Left lobe of liver (tissue), 2 donors: Measurements from ENCODE around the gene HADHA. TPM values are rescaled to one million over a fixed set of nuclear protein-coding genes. Genes with fewer than 3 reads are reported as not detected.
"Not testable (repeated sequence)": the region's sequence is repeated elsewhere in the genome, so short reads cannot be mapped to it uniquely, and the experiment has no call there.

ENCODE experiments used
- ATAC-seq: fragments of 200-7000 bp; cut with Tn5 transposase; one replicate; pipeline ENCODE4 v1.9.1; 2020; ENCODE audit warnings: mild to moderate bottlenecking, moderate library complexity
- DNase-seq: peaks from one replicate; pipeline ENCODE4 v3.0.0-alpha.2; 2020; ENCODE audit warnings: low spot score
- total RNA-seq: library from RNA; stranded (reverse); gene quantifications from one replicate; pipeline ENCODE4 v1.2.1, GENCODE V29; 2021
- donor health status: DM: no; HTN: no; CAD: no; lungs with moderate emphysema.
- donor health status: DM: no; HTN: yes; CAD: no.

The HADHA gene
- 144 TPM for total RNA-seq

- DNase-seq (peak; percentile 95), ATAC-seq (peak; percentile 85)
Observed at GRCh38 chr2:26244309-26245230, at the start of gene HADHA, which contains the start of gene HADHB. Gene HADHA (minus strand): TSS chr2:26244632. CDS start chr2:26244596, 36 bp downstream. Gene HADHB (plus strand): TSS chr2:26244939. CDS start chr2:26254255, 9,316 bp downstream.

- ATAC-seq, result peak; percentile 15
- no peak for DNase-seq
Observed at GRCh38 chr2:26292646-26293045, 48.2 kb upstream of the HADHA start.

- ATAC-seq (peak; percentile 9), DNase-seq (no peak)
Observed at GRCh38 chr2:26290001-26290400, 45.6 kb upstream of the HADHA start.

- ATAC-seq, result no peak
- no peak for DNase-seq
Observed at GRCh38 chr2:26285931-26286330, 41.5 kb upstream of the HADHA start.

DNA sequence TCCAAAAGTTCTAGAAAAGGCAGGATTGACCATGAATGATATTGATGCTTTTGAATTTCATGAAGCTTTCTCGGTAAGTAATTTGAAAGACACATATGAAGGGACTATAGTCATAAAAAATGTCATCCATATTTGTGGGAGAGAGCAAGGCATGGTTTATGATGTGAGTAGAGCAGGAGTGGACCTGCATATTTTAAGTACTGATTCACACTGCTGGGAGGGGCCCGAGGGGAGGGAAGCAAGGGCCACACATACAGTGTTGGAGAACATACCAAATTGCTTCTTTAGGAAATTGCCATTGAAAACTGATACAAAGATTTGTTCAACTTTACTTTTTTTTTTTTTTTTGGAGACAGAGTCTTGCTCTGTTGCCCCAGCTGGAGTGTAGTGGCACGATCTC lies 39.7 kb upstream of the HADHA start:
- DNase-seq, result no peak
- no peak for ATAC-seq

- DNase-seq (no peak), ATAC-seq (no peak)
Observed at GRCh38 chr2:26283606-26284005, 39.2 kb upstream of the HADHA start.

DNA sequence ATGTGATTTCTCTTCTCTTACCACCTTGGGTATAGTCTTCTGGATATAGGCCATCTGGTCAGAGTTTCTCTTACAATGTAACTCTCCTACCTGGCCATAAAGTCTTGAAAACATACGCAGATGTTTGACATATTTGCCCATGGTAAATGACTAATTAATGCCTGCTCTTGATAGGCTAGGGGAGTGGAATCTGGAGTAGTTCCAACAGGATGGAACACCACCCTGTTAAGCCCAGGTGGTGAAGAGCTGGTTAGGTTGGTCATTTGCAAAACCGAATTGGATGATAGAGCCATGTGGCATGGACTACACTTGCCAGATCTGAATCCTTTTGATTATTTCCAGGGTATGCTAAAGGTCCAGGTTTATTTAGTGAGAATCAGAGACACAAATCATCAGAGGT lies 36.8 kb upstream of the HADHA start:
- no peak for ATAC-seq
- DNase-seq, result no peak

DNA sequence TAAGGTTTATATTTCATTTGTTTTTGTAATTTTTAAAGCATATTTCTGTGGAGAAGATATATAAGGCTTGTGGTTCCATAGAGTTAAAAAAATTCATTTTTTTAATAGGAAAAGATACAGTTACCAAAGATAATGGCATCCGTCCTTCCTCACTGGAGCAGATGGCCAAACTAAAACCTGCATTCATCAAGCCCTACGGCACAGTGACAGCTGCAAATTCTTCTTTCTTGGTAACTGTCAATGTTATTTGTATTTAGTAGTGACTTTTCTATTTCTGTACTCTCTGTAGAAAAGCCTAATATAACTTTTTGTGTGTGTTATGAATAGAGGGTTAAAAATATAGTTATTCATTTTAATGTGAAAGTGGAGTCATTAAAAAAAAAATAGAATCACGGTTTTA lies 35.5 kb upstream of the HADHA start:
- ATAC-seq (no peak), DNase-seq (no peak)

GRCh38 chr2:26276484-26277227 lies 32.2 kb upstream of the HADHA start:
- no peak for ATAC-seq
- DNase-seq, result no peak

GRCh38 chr2:26274058-26274613 lies 29.7 kb upstream of the HADHA start:
- DNase-seq, result peak; percentile 92
- ATAC-seq, result peak; percentile 97

DNA sequence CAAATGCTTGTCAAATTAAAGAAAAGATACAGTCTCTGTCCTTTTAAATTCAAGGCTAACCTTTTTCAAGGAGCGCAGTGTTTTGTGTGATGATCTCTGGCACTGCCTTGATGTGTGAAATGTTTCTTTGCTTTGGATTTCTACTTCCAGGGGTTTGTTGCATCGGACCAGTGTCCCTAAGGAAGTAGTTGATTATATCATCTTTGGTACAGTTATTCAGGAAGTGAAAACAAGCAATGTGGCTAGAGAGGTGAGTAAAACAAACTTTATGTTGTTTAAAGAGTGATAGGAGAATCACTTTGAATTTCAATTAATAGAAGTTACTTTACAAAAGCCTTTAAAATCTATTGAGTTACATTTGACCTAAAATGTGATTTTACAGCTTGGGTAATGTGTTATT lies 29.1 kb upstream of the HADHA start:
- no peak for ATAC-seq
- DNase-seq, result no peak

GRCh38 chr2:26270373-26270772 lies 25.9 kb upstream of the HADHA start:
- DNase-seq (no peak), ATAC-seq (no peak)

GRCh38 chr2:26269571-26270158 lies 25.2 kb upstream of the HADHA start:
- no peak for ATAC-seq
- no peak for DNase-seq

- ATAC-seq, DNase-seq: not testable (repeated sequence)
Observed at GRCh38 chr2:26268670-26269385, 24.4 kb upstream of the HADHA start.

GRCh38 chr2:26268213-26268612 lies 23.8 kb upstream of the HADHA start:
- ATAC-seq (no peak), DNase-seq (no peak)

DNA sequence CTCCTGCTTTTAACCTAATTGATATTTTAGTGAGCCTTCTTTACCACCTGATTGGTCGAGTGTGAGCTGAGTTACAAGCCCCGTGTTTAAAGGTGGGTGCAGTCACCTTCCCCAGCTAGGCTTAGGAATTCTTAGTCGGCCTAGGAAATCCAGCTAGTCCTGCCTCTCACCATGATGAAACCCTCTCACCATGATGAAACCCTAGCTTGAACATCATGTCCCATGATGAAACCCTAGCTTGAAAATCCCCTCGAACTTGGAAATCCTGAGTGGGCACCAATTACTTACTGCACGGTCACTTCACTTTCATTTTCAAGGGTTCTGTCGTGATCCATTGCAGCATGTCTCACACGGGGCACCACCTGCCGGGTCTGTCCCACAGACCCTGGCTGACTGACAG lies 14.4 kb upstream of the HADHA start:
- not testable (repeated sequence) for DNase-seq, ATAC-seq

GRCh38 chr2:26255759-26256384 lies 11.4 kb upstream of the HADHA start:
- DNase-seq (no peak), ATAC-seq (peak; percentile 87)

DNA sequence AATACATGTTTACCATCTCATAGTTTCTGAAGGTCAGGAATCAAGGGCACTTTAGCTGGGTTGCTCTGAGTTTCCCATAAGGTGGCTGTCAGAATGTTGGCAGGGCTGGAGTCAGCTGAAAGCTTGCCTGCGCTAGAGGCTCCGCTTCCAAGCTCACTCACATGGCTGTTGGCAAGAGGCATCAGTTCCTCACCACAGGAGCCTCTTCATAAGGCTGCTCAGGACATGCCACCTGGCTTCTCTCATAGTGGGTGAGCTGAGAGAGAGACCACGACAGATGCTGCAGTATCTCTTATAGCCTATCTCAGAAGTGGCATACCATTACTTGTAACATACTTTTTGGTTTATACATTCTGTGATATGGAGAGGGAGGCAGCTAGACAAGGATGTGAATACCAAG lies 7.5 kb upstream of the HADHA start:
- DNase-seq (peak; percentile 57), ATAC-seq (peak; percentile 72)

DNA sequence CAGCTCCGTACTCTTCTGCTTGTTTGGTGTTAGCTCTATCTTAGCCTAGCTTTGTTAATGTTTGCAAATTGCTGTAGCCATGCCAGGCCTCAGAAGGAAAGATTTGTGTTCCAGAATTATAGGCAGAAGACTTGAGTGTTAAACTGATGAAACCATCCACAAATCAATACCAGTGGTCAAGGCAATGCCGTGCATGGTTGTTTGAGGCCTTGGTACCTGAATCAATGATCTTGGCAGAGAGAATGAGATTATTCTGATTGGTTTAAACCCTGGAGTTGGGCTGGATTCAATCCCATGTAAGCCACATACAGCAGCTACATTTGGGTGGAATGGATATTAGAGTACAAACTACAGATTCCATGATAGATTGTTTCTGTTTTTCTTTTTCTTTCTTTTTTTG lies 5.2 kb upstream of the HADHA start:
- ATAC-seq (peak; percentile 47), DNase-seq (no peak)

GRCh38 chr2:26246818-26247217 lies 2.4 kb upstream of the HADHA start:
- ATAC-seq, result no peak

More at GRCh38 chr2:26246818-26247217, 2.4 kb upstream of the HADHA start:
- no peak for DNase-seq
